ENCODE results near the gene RAD51B.

- TF ChIP-seq EP300 (IDR thresholded peaks at IDR 0.05): no peak
- no peak for TF ChIP-seq POLR2AphosphoS5 (IDR thresholded peaks at IDR 0.05)
Measured at GRCh38 chr14:68446243-68447040, 626.9 kb downstream of the RAD51B start.

Measured in upper lobe of left lung (tissue), 4 donors.